ENCODE results near the gene PDE11A. TPM values are rescaled to one million over a fixed set of nuclear protein-coding genes. Genes with fewer than 3 reads are reported as not detected.
A peak's percentile ranks its signal among the peaks of the same experiment; 100 is the strongest.

PDE11A gene
- total and polyA plus RNA-seq, 2 experiments from 2014 or later: 0.08 to 0.73 TPM

DNA sequence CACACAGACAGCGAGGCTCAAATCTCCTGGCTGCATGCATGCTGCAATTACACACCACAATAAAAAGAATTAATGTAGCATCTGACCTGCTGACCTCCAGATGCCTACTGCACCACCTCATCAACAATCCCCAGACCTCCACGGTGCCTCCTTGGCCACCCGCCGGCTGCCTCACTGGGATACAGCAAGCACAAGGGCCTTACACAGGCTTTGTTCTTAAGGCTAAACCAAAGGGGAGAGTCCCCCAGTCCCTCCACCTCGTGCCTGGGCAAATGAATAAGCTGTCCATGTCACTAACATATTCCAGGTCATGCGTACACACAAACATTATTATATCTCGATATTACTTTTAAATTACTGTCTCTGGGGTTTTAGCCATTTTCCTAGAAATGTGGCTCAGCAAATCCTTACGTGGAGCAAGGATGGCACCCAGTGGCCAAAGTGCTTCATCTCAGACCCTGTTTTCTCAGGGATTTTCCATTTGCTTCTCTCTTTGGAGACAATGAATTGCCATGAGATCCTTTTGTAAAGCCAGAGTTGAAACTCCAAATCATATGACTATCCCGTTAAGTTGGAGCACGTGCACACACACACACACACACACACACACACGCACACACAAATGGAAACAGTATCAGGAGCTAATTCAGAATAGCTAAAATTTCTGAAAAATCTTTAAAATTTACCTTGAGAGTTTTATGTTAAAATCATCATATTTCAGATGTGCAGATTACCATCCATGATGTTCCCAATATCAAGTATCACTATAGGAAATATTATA lies 313.8 kb downstream of the PDE11A start:
- Mint-ChIP-seq H3K27me3 (ENCODE audit: insufficient read depth, low read depth, poor library complexity) (peaks cover 16% of the 10 kb centered on the region), H3K4me3 (no peak overlapping the region), H3K4me1 (peaks cover 30% of the 10 kb centered on the region), H3K9me3 (no peaks in the 10 kb centered on the region), H3K27ac (peak overlapping the region; percentile 24; the same call in 1 of the 2 replicates), H3K36me3 (ENCODE audit: low read depth) (no peaks in the 10 kb centered on the region)
- H3K27me3 ChIP-seq (ENCODE audit: insufficient read depth): peaks cover 18% of the 10 kb centered on the region; the same call in 1 of the 2 replicates
- peak; percentile 77 for ATAC-seq
- H3K4me1 ChIP-seq (ENCODE audit: insufficient read depth): peaks cover 6% of the 10 kb centered on the region; the same call in 1 of the 2 replicates
- no peaks in the 10 kb centered on the region for H3F3A ChIP-seq (replicated peaks; ENCODE audit: low read depth)
- H3K9me2 ChIP-seq (ENCODE audit: insufficient read depth): no peaks in the 10 kb centered on the region
- DNase-seq (ENCODE audit: low spot score): peak; percentile 82
- no peak overlapping the region for H3K4me3 ChIP-seq
- TF ChIP-seq, protein P1, sequence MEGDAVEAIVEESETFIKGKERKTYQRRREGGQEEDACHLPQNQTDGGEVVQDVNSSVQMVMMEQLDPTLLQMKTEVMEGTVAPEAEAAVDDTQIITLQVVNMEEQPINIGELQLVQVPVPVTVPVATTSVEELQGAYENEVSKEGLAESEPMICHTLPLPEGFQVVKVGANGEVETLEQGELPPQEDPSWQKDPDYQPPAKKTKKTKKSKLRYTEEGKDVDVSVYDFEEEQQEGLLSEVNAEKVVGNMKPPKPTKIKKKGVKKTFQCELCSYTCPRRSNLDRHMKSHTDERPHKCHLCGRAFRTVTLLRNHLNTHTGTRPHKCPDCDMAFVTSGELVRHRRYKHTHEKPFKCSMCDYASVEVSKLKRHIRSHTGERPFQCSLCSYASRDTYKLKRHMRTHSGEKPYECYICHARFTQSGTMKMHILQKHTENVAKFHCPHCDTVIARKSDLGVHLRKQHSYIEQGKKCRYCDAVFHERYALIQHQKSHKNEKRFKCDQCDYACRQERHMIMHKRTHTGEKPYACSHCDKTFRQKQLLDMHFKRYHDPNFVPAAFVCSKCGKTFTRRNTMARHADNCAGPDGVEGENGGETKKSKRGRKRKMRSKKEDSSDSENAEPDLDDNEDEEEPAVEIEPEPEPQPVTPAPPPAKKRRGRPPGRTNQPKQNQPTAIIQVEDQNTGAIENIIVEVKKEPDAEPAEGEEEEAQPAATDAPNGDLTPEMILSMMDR (conservative IDR thresholded peaks at IDR 0.05; ENCODE audit: low read depth in 2 of 2): peak; percentile 84 to 85
- TF ChIP-seq, protein P2, sequence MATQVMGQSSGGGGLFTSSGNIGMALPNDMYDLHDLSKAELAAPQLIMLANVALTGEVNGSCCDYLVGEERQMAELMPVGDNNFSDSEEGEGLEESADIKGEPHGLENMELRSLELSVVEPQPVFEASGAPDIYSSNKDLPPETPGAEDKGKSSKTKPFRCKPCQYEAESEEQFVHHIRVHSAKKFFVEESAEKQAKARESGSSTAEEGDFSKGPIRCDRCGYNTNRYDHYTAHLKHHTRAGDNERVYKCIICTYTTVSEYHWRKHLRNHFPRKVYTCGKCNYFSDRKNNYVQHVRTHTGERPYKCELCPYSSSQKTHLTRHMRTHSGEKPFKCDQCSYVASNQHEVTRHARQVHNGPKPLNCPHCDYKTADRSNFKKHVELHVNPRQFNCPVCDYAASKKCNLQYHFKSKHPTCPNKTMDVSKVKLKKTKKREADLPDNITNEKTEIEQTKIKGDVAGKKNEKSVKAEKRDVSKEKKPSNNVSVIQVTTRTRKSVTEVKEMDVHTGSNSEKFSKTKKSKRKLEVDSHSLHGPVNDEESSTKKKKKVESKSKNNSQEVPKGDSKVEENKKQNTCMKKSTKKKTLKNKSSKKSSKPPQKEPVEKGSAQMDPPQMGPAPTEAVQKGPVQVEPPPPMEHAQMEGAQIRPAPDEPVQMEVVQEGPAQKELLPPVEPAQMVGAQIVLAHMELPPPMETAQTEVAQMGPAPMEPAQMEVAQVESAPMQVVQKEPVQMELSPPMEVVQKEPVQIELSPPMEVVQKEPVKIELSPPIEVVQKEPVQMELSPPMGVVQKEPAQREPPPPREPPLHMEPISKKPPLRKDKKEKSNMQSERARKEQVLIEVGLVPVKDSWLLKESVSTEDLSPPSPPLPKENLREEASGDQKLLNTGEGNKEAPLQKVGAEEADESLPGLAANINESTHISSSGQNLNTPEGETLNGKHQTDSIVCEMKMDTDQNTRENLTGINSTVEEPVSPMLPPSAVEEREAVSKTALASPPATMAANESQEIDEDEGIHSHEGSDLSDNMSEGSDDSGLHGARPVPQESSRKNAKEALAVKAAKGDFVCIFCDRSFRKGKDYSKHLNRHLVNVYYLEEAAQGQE (IDR thresholded peaks at IDR 0.05; ENCODE audit: unreplicated experiment): no peak
- no peaks in the 10 kb centered on the region for H4K20me1 ChIP-seq (replicated peaks; ENCODE audit: insufficient read depth)
- H3K36me3 ChIP-seq (ENCODE audit: insufficient read depth): no peaks in the 10 kb centered on the region
- peak overlapping the region; percentile 38; the same call in 1 of the 2 replicates for H2AFZ ChIP-seq
- H3K27ac ChIP-seq (ENCODE audit: low read depth): no peak overlapping the region
- no peak overlapping the region for H3K4me2 ChIP-seq
- no peaks in the 10 kb centered on the region for H3K79me2 ChIP-seq (replicated peaks; ENCODE audit: insufficient read depth)

DNA sequence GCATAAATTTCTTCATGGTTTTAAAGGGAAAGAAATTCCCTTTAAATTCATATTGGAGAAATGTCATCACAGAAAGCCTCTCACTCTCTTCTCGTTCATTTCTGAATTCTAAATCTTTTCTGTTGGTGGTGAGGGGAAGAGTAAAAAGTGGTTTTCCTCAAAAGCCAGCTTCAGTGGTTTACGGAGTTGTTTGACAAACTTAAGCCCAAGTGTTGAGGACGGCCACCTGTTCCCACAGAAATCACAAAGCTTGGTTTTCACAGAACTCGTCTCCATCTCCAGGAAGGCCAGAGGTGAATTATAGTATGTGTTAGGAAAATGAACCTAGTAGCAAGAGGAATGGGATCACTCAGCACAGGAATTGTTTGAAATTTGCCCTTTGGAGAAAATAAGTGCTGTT lies 316.2 kb downstream of the PDE11A start:
- Histone ChIP-seq H3K79me2 (replicated peaks; ENCODE audit: insufficient read depth) (no peaks in the 10 kb centered on the region), H3K4me1 (ENCODE audit: insufficient read depth) (no peaks in the 10 kb centered on the region), H3K27me3 (ENCODE audit: insufficient read depth) (peaks cover 8% of the 10 kb centered on the region; the same call in 1 of the 2 replicates), H3K9me2 (ENCODE audit: insufficient read depth) (no peaks in the 10 kb centered on the region), H3F3A (replicated peaks; ENCODE audit: low read depth) (no peaks in the 10 kb centered on the region), H4K20me1 (replicated peaks; ENCODE audit: insufficient read depth) (no peaks in the 10 kb centered on the region), H3K4me2 (no peak overlapping the region), H3K27ac (ENCODE audit: low read depth) (no peak overlapping the region), H2AFZ (no peak overlapping the region), H3K36me3 (ENCODE audit: insufficient read depth) (no peaks in the 10 kb centered on the region), H3K4me3 (no peak overlapping the region)
- no peaks in the 10 kb centered on the region for H3K9me3 Mint-ChIP-seq
- H3K36me3 Mint-ChIP-seq (ENCODE audit: low read depth): no peaks in the 10 kb centered on the region
- no peak overlapping the region for H3K27ac Mint-ChIP-seq
- no peak for TF ChIP-seq NANOG (IDR thresholded peaks at IDR 0.05; ENCODE audit: borderline replicate concordance)
- TF ChIP-seq, protein P2 (IDR thresholded peaks at IDR 0.05; ENCODE audit: unreplicated experiment): no peak
- no peak for TF ChIP-seq CREB1 (CRISPR knock-in tag; IDR thresholded peaks at IDR 0.05; ENCODE audit: low read depth)
- no peak for TF ChIP-seq EZH2 (IDR thresholded peaks at IDR 0.05; ENCODE audit: low read depth, unreplicated experiment)
- no peak for TF ChIP-seq JUNB (IDR thresholded peaks at IDR 0.05; ENCODE audit: unreplicated experiment)
- TF ChIP-seq POLR2AphosphoS5 (IDR thresholded peaks at IDR 0.05; ENCODE audit: low read depth): no peak
- H3K27me3 Mint-ChIP-seq (ENCODE audit: insufficient read depth, low read depth, poor library complexity): peaks cover 4% of the 10 kb centered on the region
- no peak overlapping the region for H3K4me3 Mint-ChIP-seq
- ATAC-seq (no peak), DNase-seq (ENCODE audit: low spot score) (no peak)
- peaks cover 26% of the 10 kb centered on the region for H3K4me1 Mint-ChIP-seq
